A673 (cell line): ENCODE data around the gene CEP85L. TPM values are rescaled to one million over a fixed set of nuclear protein-coding genes. Genes with fewer than 3 reads are reported as not detected.

ENCODE experiments used
- Bru-seq: library from RNA; stranded (reverse); fragments of 400-500 nt; gene quantifications from one replicate; lab custom pipeline; 2021; lab: Mats Ljungman, UMichigan
- BruChase-seq, 2 experiments: library from RNA; stranded (reverse); fragments of 400-500 nt; gene quantifications; one replicate each; lab custom pipeline; 2021; lab: Mats Ljungman, UMichigan
- BruUV-seq: library from RNA; stranded (reverse); fragments of 400-500 nt; replicated peaks from 2 replicates; lab custom pipeline; 2021; lab: Mats Ljungman, UMichigan
- CTCF ChIA-PET: fragments of 300-600 bp; sonication (Branson Sonifier 250); formaldehyde crosslinking; loops from one replicate; lab custom pipeline; 2022; ENCODE audit warnings: antibody characterized with exemption; lab: Charles Lee
- POLR2A ChIA-PET: fragments of 300-600 bp; sonication (Branson Sonifier 250); formaldehyde crosslinking; loops from one replicate; lab custom pipeline; 2022; ENCODE audit warnings: antibody characterized with exemption; ENCODE audit not compliant: low non-redundant PET; lab: Charles Lee
- DNase-seq: peaks from one replicate; pipeline ENCODE4 v3.0.0-alpha.2; 2015; ENCODE audit warnings: low spot score
- H3K27ac ChIP-seq: fragments of 200-600 bp; sonication (generic); 2 replicates; pipeline ENCODE4 v1.5.1; 2016; ENCODE audit warnings: mixed run types, low read depth, mild to moderate bottlenecking, mixed read lengths, antibody characterized with exemption, low read length; ENCODE audit not compliant: poor library complexity, severe bottlenecking
- H3K27me3 ChIP-seq: fragments of 200-600 bp; sonication (generic); replicated peaks from 2 replicates; pipeline ENCODE4 v1.6.1; 2017; ENCODE audit warnings: mixed run types, low read depth, mild to moderate bottlenecking, mixed read lengths, antibody characterized with exemption, low read length; ENCODE audit not compliant: insufficient read depth, poor library complexity
- H3K36me3 ChIP-seq: fragments of 200-600 bp; sonication (generic); 2 replicates; pipeline ENCODE4 v1.6.1; 2016; ENCODE audit warnings: mixed run types, mild to moderate bottlenecking, mixed read lengths, antibody characterized with exemption, low read length; ENCODE audit not compliant: insufficient read depth, poor library complexity, severe bottlenecking
- H3K4me1 ChIP-seq: fragments of 200-600 bp; sonication (generic); 2 replicates; pipeline ENCODE4 v1.6.1; 2017; ENCODE audit warnings: mixed run types, mild to moderate bottlenecking, mixed read lengths, antibody characterized with exemption, low read length; ENCODE audit not compliant: insufficient read depth, poor library complexity, severe bottlenecking
- H3K4me3 ChIP-seq: fragments of 200-600 bp; sonication (generic); 2 replicates; pipeline ENCODE4 v1.5.1; 2016; ENCODE audit warnings: low read depth, mixed run types, mild to moderate bottlenecking, mixed read lengths, low read length; ENCODE audit not compliant: poor library complexity, severe bottlenecking
- H3K9me3 ChIP-seq: fragments of 200-600 bp; sonication (generic); 2 replicates; pipeline ENCODE4 v1.6.1; 2016; ENCODE audit warnings: mixed run types, low read depth, mild to moderate bottlenecking, mixed read lengths, antibody characterized with exemption, low read length; ENCODE audit not compliant: poor library complexity, severe bottlenecking
- CTCF ChIP-seq: fragments of 300-800, 200-600 bp; sonication (generic); conservative IDR thresholded peaks from 2 replicates; pipeline ENCODE4 v1.5.1; 2017; ENCODE audit warnings: low read depth, mild to moderate bottlenecking, antibody characterized with exemption, low read length, moderate library complexity, mixed read lengths
- EZH2 ChIP-seq: fragments of 200-600 bp; sonication (generic); IDR thresholded peaks from 2 replicates; pipeline ENCODE4 v1.6.1; 2017; ENCODE audit warnings: borderline replicate concordance, low read depth, mild to moderate bottlenecking, mixed read lengths, antibody characterized with exemption, low read length; ENCODE audit not compliant: poor library complexity, severe bottlenecking
- intact Hi-C: fragments of 100-400 bp; cut with micrococcal nuclease; formaldehyde crosslinking; loops from one replicate; pipeline ENCODE4 v1.10.0; 2022; ENCODE audit not compliant: unreplicated experiment
- long read RNA-seq: library from polyadenylated mRNA; stranded (forward); transcript quantifications from one replicate; pipeline ENCODE4 v2.0.0, GENCODE V29; 2022
- total RNA-seq: library from RNA; stranded (reverse); gene quantifications from 2 replicates; pipeline ENCODE4 v1.2.3, GENCODE V29; 2021

The CEP85L gene
- 6.5 and 7.4 TPM in 2 replicates for total RNA-seq
- percentile 72 among the genes with signal in this experiment for Bru-seq, nascent RNA
- percentile 63 among the genes with signal in this experiment for BruChase-seq, experiment 1, labeled RNA remaining after a 2-hour chase
- percentile 52 among the genes with signal in this experiment for BruChase-seq, experiment 2, labeled RNA remaining after a 6-hour chase
- long read RNA-seq, full-length matches to known transcripts = 3 of 5 reads
- long read RNA-seq, partial matches to known transcripts = 1 of 5 reads
- long read RNA-seq, other reads (novel, unspliced or antisense) = 1 of 5 reads

GRCh38 chr6:118651282-118652050, at the start of gene CEP85L:
Gene CEP85L, minus strand, starts transcription at chr6:118651591. Its CDS starts 322 bp downstream, at chr6:118651269.
- H3K36me3 ChIP-seq = no peaks in the 10 kb centered on the region
- DNase-seq = peak; percentile 96
- CTCF ChIA-PET = interaction anchor here (0.6 to 0.9 kb wide), 4 partner anchors 36 to 1767 kb away, joined by 5 read pairs; no protein-coding TSS in a partner anchor
- BruUV-seq = no TSS peak
- peak within 1 kb of the TSS; percentile 95 for H3K4me3 ChIP-seq
- POLR2A ChIA-PET = interaction anchor here (0.6 kb wide), 1 partner anchor 9 kb away, joined by 5 read pairs; no protein-coding TSS in a partner anchor
- TF ChIP-seq EZH2 (no peak), CTCF (no peak)
- H3K9me3 ChIP-seq = no peaks in the 10 kb centered on the region
- H3K27ac ChIP-seq = peak within 1 kb of the TSS; percentile 93
- no peaks in the 10 kb centered on the region for H3K27me3 ChIP-seq
- intact Hi-C loops = loop anchor here (5.0 kb wide), 1 partner anchor 241 kb away; the partner anchor contains the start of gene ASF1A
- H3K4me1 ChIP-seq = peaks cover 10% of the 10 kb centered on the region

DNA sequence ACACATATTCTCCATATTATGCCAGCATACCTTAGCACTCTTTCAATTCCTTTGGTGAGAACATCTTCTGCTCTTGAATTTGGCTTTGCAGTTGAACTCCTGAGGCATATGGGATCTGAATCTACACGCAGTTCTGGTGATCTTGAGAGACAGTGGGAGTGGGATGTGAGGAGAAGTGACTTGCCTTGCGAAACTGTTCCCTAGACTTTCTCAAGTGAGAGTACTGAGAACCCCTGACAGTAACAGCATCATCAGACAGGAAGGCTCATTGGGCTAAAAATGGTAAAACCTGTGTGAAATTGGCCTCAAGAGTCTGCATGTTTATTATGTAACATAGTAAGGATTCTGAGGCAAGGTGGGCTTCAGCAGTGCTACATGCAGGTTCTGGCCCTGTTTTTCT, 49.1 kb upstream of the CEP85L start:
- Histone ChIP-seq H3K27me3 (no peaks in the 10 kb centered on the region), H3K36me3 (no peaks in the 10 kb centered on the region), H3K27ac (no peak overlapping the region), H3K4me3 (no peak overlapping the region), H3K4me1 (peaks cover 7% of the 10 kb centered on the region), H3K9me3 (no peaks in the 10 kb centered on the region)
- POLR2A ChIA-PET = no interaction called here
- DNase-seq = no peak
- intact Hi-C loops = no loop called here
- TF ChIP-seq EZH2 = no peak
- BruUV-seq = no TSS peak
- CTCF ChIA-PET = no interaction called here

GRCh38 chr6:118697554-118697953, 46.2 kb upstream of the CEP85L start:
- intact Hi-C loops = no loop called here
- ChIA-PET CTCF (interaction anchor here (0.7 kb wide), 1 partner anchor 664 kb away, joined by 3 read pairs; no protein-coding TSS in a partner anchor), POLR2A (no interaction called here)
- DNase-seq = peak; percentile 25
- H3K9me3 ChIP-seq = no peaks in the 10 kb centered on the region
- no peaks in the 10 kb centered on the region for H3K4me1 ChIP-seq
- no peak overlapping the region for H3K4me3 ChIP-seq
- peak; percentile 33 for TF ChIP-seq CTCF
- TF ChIP-seq EZH2 = no peak
- no TSS peak for BruUV-seq
- H3K27ac ChIP-seq = no peak overlapping the region
- no peaks in the 10 kb centered on the region for H3K27me3 ChIP-seq
- no peaks in the 10 kb centered on the region for H3K36me3 ChIP-seq
